ENCODE data around the gene LMAN1L. TPM values are rescaled to one million over a fixed set of nuclear protein-coding genes. Genes with fewer than 3 reads are reported as not detected.

The LMAN1L gene
- polyA plus RNA-seq, 10 donors, result 0.20 TPM; not detected in 9

- no peak for DNase-seq
Measured at GRCh38 chr15:74794248-74794969, 18.2 kb upstream of the LMAN1L start.

GRCh38 chr15:74794970-74795349 lies 17.7 kb upstream of the LMAN1L start:
- no peak for DNase-seq

GRCh38 chr15:74795966-74796625 lies 16.5 kb upstream of the LMAN1L start:
- no peak for DNase-seq

- no peak for DNase-seq
Measured at GRCh38 chr15:74798388-74799254, 14.0 kb upstream of the LMAN1L start.

- DNase-seq, result no peak
Measured at GRCh38 chr15:74799255-74799855, 13.3 kb upstream of the LMAN1L start.

GRCh38 chr15:74799856-74800558 lies 12.6 kb upstream of the LMAN1L start:
- DNase-seq, result peak in 2 of 3 donors; percentile 21 to 63

DNA sequence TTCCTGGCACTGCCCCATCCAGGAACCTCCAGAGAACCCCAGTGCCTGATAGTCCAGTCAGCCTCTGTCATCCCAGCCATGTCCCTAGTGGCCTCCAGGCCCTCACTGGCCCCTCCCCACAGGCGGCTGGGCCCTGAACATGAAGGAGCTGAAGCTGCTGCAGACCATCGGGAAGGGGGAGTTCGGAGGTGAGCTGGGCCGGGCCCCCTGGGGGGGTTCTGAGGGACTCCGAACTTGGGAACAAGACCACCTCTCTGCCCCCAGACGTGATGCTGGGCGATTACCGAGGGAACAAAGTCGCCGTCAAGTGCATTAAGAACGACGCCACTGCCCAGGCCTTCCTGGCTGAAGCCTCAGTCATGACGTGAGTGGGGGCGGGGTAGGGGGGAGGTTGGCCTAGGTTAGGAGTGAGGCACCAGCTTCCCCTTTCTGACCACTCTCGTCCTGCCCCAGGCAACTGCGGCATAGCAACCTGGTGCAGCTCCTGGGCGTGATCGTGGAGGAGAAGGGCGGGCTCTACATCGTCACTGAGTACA lies 12.0 kb upstream of the LMAN1L start:
- DNase-seq, result no peak

DNA sequence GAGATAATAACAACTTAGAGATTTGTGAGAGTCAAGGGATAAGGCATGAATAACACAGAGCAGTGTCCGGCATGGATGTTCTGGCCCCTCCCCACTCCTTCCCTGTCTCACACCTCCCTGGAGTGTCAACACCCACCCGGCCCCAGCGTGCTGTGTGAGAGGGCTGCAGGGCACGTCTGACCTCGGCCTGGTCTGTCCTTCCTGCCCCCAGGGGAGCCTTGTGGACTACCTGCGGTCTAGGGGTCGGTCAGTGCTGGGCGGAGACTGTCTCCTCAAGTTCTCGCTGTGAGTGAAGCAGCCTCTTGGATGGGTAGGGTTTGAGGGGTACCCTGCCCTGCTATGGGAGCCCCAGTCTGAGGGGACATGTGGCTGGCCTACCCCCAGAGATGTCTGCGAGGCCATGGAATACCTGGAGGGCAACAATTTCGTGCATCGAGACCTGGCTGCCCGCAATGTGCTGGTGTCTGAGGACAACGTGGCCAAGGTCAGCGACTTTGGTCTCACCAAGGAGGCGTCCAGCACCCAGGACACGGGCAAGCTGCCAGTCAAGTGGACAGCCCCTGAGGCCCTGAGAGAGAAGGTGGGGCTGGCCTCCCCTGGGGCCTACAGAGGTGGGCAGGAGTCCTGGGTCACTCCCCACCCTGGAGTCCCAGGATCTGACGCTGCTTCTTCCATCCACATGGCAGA lies 11.2 kb upstream of the LMAN1L start:
- no peak for DNase-seq

GRCh38 chr15:74802290-74802689 lies 10.3 kb upstream of the LMAN1L start:
- no peak for DNase-seq

DNA sequence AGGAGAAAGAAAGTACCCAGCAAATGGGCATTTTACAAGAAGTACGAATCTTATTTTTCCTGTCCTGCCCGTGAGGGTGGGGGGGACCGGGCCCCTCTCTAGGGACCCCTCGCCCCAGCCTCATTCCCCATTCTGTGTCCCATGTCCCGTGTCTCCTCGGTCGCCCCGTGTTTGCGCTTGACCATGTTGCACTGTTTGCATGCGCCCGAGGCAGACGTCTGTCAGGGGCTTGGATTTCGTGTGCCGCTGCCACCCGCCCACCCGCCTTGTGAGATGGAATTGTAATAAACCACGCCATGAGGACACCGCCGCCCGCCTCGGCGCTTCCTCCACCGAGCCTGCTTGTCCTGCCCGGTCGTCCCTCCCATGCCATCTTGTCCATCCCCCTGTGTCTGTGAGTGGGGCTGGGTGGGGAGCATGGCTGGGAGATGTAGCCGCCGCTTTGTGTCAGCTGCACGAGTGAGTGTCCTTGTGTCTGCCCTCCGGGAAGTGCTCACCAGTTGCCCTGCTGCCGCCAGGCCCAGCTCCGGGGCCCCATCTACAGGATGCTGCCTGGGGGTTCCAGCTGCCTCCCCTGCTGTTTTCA lies 9.7 kb upstream of the LMAN1L start:
- no peak for DNase-seq

GRCh38 chr15:74804935-74805334 lies 7.7 kb upstream of the LMAN1L start:
- no peak for DNase-seq

- DNase-seq, result no peak
Measured at GRCh38 chr15:74807282-74807681, 5.4 kb upstream of the LMAN1L start.

DNA sequence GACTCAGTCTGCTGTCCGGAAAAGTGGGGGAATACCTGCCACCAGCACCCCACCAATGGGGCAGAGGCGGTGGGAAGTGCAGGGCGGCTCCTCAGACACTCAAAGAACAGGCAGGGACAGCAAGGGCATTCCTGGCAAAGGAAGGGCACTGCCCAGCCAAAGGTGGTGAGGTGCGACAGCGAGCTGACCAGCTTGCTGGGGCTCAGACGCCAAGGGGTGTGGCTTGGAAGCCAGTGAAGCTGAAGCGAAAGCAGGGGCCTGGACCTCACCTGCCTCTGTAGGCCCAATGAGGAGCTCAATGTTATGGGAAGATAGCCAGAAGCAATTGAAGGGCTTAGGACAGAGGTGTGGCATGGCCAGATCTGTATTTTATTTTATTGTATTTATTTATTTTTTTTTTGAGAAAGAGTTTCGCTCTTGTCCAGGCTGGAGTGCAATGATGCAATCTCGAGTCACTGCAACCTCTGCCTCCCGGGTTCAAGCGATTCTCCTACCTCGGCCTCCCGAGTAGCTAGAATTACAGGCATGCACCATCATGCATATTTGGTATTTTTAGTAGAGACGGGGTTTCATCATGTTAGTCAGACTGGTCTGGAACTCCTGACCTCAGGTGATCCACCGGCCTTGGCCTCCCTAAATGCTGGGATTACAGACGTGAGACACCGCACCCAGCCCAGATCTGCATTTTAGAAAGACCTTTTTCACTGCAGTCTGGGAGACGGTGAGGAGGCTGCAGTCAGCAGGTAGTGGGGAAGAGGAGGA lies 4.4 kb upstream of the LMAN1L start:
- no peak for DNase-seq

- no peak for DNase-seq
Measured at GRCh38 chr15:74808840-74809229, 3.8 kb upstream of the LMAN1L start.

DNA sequence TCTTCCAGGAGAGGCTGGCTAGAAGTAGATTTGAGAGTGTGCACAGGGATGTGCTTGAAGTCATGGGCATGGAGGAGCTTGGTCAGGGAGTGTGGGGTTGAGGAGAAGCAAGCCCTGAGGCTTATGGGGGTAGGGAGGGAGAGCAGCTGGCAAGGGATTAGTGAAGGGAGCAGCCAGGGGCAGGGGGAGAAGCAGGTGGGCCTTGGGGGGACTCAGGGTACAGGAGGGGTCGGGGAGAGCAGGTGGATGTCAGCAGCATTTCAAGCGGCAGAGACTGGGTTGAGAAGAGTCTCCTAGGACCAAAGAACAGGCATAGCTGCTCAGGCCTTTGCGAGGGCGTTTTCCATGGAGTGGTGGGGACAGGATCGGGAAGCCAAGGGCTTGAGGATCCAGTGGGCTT lies 3.4 kb upstream of the LMAN1L start:
- DNase-seq, result no peak

DNA sequence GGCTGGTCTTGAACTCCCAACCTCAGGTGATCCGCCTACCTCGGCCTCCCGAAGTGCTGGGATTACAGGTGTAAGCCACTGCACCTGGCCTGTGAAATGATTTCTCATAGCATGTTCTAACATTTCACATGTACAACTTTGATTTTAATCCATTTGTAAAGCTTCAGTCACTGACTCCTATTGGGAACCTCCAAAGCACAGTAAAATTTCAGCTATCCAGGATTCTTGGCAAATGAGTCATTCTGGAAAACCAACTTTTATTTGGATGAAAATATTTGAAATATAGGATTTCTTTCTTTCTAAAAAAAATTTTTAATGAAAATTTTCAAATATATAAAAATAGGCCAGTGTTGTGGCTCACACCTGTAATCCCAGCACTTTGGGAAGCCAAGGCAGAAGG lies 2.7 kb upstream of the LMAN1L start:
- no peak for DNase-seq

- DNase-seq, result no peak
Measured at GRCh38 chr15:74815121-74815934, 2.7 kb downstream of the LMAN1L start.

DNA sequence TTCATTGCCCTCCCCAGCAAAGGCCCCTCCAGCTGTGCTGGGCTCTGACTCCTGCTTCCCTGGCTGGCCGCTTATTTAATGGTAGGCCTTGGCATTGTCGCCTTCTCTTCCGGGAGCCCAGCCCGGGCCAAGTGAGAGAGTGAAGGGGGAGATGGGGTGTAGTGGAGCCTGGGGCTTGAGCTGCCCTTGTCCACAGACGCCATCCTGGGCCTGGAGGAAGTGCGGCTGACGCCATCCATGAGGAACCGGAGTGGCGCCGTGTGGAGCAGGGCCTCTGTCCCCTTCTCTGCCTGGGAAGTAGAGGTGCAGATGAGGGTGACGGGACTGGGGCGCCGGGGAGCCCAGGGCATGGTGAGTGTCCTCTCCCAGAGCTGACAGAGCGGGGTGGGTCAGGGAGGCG lies 3.3 kb downstream of the LMAN1L start:
- no peak for DNase-seq
